Astrocyte (in vitro differentiated cells and primary cell): ENCODE data around the gene MRNIP.

Source experiments
- EZH2 ChIP-seq: IDR thresholded peaks from 2 replicates; pipeline ENCODE4 v1.6.1; 2012; ENCODE audit warnings: mild to moderate bottlenecking, low read length, inconsistent platforms; ENCODE audit not compliant: insufficient read depth
- TF ChIP-seq, protein P1 (sequence below): IDR thresholded peaks from 2 replicates; pipeline ENCODE4 v1.5.1; 2011; ENCODE audit warnings: low read depth, mild to moderate bottlenecking, inconsistent platforms, low read length, moderate library complexity; ENCODE audit not compliant: insufficient read depth

DNA sequence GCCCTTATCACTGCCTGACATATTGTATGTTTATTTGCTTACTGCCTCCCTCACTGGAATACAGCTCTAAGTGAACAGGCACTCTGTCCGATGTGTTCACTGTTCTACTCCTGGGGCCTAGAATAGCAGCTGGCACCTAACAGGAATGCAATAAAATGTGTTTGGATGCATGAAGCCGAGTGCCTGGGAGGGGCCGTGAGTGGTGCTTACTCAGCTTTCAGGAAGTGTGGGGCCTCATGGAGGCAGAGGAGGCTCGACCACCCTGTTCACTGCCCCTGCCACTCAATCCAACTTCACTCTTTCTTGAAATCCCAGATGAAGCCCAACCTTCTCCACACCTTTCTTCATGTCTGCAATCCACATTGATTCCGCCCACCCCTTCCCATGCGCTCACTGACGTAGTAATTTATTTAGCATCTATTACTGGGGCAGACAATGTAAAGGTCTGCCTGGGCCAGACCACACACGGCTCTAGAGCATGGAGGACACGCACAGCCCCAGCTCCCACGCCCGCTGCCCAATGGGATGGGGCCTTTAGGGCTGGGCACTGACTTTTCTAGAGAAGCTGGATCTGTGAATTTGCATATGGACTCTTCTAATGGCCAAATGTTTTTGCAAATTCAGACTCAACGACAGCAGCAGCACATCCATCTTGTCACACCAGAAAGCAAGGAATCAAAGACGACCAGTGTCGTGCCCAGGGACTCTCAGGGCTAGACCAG lies 27.7 kb upstream of the MRNIP start:
- TF ChIP-seq, protein P1, sequence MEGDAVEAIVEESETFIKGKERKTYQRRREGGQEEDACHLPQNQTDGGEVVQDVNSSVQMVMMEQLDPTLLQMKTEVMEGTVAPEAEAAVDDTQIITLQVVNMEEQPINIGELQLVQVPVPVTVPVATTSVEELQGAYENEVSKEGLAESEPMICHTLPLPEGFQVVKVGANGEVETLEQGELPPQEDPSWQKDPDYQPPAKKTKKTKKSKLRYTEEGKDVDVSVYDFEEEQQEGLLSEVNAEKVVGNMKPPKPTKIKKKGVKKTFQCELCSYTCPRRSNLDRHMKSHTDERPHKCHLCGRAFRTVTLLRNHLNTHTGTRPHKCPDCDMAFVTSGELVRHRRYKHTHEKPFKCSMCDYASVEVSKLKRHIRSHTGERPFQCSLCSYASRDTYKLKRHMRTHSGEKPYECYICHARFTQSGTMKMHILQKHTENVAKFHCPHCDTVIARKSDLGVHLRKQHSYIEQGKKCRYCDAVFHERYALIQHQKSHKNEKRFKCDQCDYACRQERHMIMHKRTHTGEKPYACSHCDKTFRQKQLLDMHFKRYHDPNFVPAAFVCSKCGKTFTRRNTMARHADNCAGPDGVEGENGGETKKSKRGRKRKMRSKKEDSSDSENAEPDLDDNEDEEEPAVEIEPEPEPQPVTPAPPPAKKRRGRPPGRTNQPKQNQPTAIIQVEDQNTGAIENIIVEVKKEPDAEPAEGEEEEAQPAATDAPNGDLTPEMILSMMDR, result no peak
- TF ChIP-seq EZH2, result no peak
